Ectodermal cell (in vitro differentiated cells): ENCODE results near the gene ATG4B.

Experiments
- H3K27ac ChIP-seq: 2 replicates; pipeline ENCODE4 v1.7.0; 2013; ENCODE audit warnings: mild to moderate bottlenecking, low read depth, low read length; ENCODE audit not compliant: insufficient read depth, poor library complexity, severe bottlenecking
- H3K27me3 ChIP-seq: 2 replicates; pipeline ENCODE4 v1.7.0; 2013; ENCODE audit warnings: mild to moderate bottlenecking, low read length; ENCODE audit not compliant: insufficient read depth, control insufficient read depth, poor library complexity, severe bottlenecking
- H3K36me3 ChIP-seq: one replicate; pipeline ENCODE4 v1.7.0; 2013; ENCODE audit warnings: low read length; ENCODE audit not compliant: control insufficient read depth, insufficient read depth
- H3K4me1 ChIP-seq: one replicate; pipeline ENCODE4 v1.7.0; 2013; ENCODE audit warnings: low read length; ENCODE audit not compliant: control insufficient read depth, insufficient read depth
- H3K4me3 ChIP-seq: 2 replicates; pipeline ENCODE4 v1.7.0; 2013; ENCODE audit warnings: low read depth, low read length, control low read depth; ENCODE audit not compliant: insufficient read depth
- H3K9me3 ChIP-seq: 2 replicates; pipeline ENCODE4 v1.7.0; 2013; ENCODE audit warnings: mild to moderate bottlenecking, low read length, moderate library complexity; ENCODE audit not compliant: control insufficient read depth
- WGBS, 2 experiments: methylation state at CpG; one replicate each; pipeline ENCODE4 v1.1.7; 2013; ENCODE audit warnings: missing lambda C conversion rate in 2 of 2; 5-methylcytosine and 5-hydroxymethylcytosine counted together

ATG4B gene

DNA sequence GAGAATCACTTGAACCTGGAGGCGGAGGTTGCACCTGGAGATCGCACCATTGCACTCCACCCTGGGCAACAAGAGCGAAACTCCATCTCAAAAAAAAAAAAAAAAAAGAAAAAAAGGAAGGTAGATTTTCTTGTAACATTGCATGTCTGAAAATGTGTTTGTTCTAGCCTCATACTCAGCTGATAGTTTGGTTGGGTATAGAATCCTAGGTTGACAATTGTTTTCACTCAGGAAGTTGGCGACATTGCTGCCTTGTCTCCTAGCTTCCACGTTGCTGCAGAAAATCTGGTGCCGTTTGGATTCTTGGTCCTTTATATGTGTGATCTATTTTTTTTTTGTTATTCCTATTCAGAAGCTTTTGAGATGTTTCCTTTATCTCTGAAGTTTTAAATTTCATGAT lies 69.0 kb downstream of the ATG4B start:
- no peaks in the 10 kb centered on the region for H3K9me3 ChIP-seq
- H3K36me3 ChIP-seq, result peaks cover 45% of the 10 kb centered on the region
- 96 to 97% methylated on average over 5 to 6 of the region's 6 CpGs for WGBS, 2 experiments

DNA sequence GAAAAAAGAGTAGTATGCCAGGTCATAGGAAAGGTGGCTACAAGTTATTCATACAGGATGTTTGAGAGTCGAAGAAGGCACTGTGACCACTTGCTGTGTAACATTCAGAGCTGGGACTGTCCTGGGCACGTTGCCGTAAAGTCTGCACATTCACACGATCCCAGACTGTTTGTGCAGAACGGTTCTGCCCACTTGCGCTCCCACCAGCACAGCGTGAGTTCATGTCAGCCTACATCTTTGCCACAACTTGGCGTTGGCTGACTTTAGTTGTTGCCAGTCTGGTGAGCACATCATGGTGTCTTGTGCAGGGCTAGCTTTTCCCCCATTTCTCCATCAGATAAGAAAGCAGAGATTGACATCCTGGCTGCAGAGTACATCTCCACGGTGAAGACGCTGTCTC lies 71.4 kb downstream of the ATG4B start:
- Histone ChIP-seq H3K27ac (no peak overlapping the region), H3K36me3 (peaks cover 61% of the 10 kb centered on the region), H3K27me3 (no peaks in the 10 kb centered on the region), H3K4me3 (no peak overlapping the region), H3K4me1 (no peaks in the 10 kb centered on the region), H3K9me3 (no peaks in the 10 kb centered on the region)
- WGBS, 2 experiments, result 96% methylated on average over 10 of the region's 10 CpGs

More for the DNA sequence above, 69.0 kb downstream of the ATG4B start:
- Histone ChIP-seq H3K4me1 (peaks cover 7% of the 10 kb centered on the region), H3K27ac (no peak overlapping the region), H3K4me3 (no peak overlapping the region), H3K27me3 (no peaks in the 10 kb centered on the region)

- H3K27ac ChIP-seq, result no peak overlapping the region
- H3K27me3 ChIP-seq, result no peaks in the 10 kb centered on the region
- no peaks in the 10 kb centered on the region for H3K4me1 ChIP-seq
- H3K36me3 ChIP-seq, result peaks cover 58% of the 10 kb centered on the region
- H3K9me3 ChIP-seq, result no peaks in the 10 kb centered on the region
- no peak overlapping the region for H3K4me3 ChIP-seq
- WGBS, 2 experiments, result 96 to 97% methylated on average over 16 of the region's 16 CpGs
Observed at GRCh38 chr2:241719093-241719492, 81.6 kb downstream of the ATG4B start.

- Histone ChIP-seq H3K27me3 (no peaks in the 10 kb centered on the region), H3K4me1 (no peaks in the 10 kb centered on the region)
- WGBS, 2 experiments, result 95 to 97% methylated on average over 19 of the region's 19 CpGs
Observed at GRCh38 chr2:241720099-241720498, 82.6 kb downstream of the ATG4B start.

DNA sequence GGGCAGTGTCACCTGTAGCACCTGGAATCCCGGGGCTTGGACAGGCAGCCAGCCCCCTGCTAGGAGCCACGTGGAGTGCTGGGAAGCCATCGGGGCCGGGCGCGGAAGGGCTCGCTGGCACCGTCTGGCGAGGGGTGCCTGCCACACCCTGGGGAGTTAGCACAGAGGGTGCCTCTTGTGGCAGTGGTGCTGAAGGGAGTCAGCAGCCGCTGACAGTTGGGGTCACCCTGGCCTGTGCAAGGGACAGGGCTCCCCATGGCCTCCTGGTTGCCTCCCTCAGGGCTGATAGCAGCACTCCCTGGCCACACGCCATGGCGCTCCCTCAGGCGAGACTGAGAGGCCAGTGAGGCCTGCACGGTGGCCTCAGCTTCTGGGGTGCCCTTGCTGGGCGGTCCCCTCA lies 83.1 kb downstream of the ATG4B start:
- Histone ChIP-seq H3K4me1 (no peaks in the 10 kb centered on the region), H3K4me3 (no peak overlapping the region), H3K9me3 (no peaks in the 10 kb centered on the region), H3K36me3 (peaks cover 56% of the 10 kb centered on the region), H3K27me3 (no peaks in the 10 kb centered on the region), H3K27ac (no peak overlapping the region)
- 92 to 93% methylated on average over 15 of the region's 15 CpGs for WGBS, 2 experiments

More at GRCh38 chr2:241720099-241720498, 82.6 kb downstream of the ATG4B start:
- peaks cover 56% of the 10 kb centered on the region for H3K36me3 ChIP-seq
- H3K4me3 ChIP-seq, result no peak overlapping the region
- no peak overlapping the region for H3K27ac ChIP-seq
- H3K9me3 ChIP-seq, result no peaks in the 10 kb centered on the region

DNA sequence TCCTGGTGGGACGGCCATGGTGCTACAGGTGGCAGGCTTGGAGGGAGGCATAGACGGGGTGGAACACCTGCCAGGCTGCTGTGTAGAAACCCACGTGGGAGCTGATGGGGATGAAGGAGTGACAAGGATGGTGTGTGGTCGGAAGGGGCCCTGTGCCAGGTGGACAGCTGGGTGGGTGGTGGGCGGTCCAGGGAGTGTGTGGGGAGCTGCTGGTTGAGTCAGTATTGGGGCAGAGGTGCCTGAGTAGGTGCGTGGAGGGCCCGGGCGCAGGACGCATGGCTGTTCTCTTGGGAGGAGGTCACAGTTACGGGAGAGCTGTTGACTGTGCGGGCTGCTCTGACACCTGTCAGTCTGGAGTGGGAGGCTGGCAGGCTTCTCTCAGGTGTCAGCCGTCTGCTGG lies 84.4 kb downstream of the ATG4B start:
- Histone ChIP-seq H3K27me3 (no peaks in the 10 kb centered on the region), H3K36me3 (peaks cover 58% of the 10 kb centered on the region), H3K4me3 (no peak overlapping the region), H3K27ac (no peak overlapping the region), H3K4me1 (no peaks in the 10 kb centered on the region), H3K9me3 (no peaks in the 10 kb centered on the region)
- 85% methylated on average over 12 of the region's 12 CpGs for WGBS, 2 experiments

DNA sequence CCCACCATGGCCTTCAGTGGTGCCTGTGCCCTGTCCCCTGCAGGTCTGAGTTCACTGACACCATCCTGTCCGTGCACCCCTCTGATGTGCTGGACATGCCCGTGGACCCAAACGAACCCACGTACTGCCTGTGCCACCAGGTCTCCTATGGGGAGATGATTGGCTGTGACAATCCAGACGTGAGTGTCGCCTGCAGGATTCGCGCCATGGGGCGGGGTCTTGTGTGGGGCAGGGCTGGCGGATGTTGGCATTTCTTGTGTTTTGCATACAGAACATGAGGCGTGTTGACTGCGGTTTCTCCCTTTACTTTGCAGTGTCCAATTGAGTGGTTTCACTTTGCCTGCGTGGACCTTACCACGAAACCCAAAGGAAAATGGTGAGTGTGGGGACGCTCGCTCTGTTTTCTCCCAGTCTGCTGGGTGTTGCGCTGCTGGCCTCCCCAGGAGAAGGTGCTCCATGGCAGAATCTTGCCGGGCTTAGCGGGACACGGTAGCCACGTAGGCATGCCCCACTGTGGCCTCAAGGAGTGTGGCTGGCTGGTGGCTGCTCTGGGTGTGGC lies 85.5 kb downstream of the ATG4B start:
- WGBS, 2 experiments, result 96% methylated on average over 21 of the region's 21 CpGs
- no peak overlapping the region for H3K4me3 ChIP-seq

More for the DNA sequence above, 85.5 kb downstream of the ATG4B start:
- Histone ChIP-seq H3K27me3 (no peaks in the 10 kb centered on the region), H3K36me3 (peaks cover 58% of the 10 kb centered on the region), H3K4me1 (no peaks in the 10 kb centered on the region), H3K9me3 (no peaks in the 10 kb centered on the region), H3K27ac (no peak overlapping the region)
